GM12891 (cell line): ENCODE data around the gene PTPRT.
"Not testable (repeated sequence)": the region's sequence is repeated elsewhere in the genome, so short reads cannot be mapped to it uniquely, and the experiment has no call there.

Experiments
- PAX5 ChIP-seq: IDR thresholded peaks from 2 replicates; pipeline ENCODE4 v1.6.1; 2011; ENCODE audit warnings: low read length, moderate library complexity, mild to moderate bottlenecking; ENCODE audit not compliant: insufficient read depth, severe bottlenecking
- POLR2A ChIP-seq: IDR thresholded peaks from 2 replicates; pipeline ENCODE4 v1.6.1; 2011; ENCODE audit warnings: low read depth, low read length, control low read depth
- POLR2AphosphoS5 ChIP-seq: IDR thresholded peaks from 2 replicates; pipeline ENCODE4 v1.6.1; 2011; ENCODE audit warnings: low read depth, low read length, control low read depth
- POU2F2 ChIP-seq: IDR thresholded peaks from 2 replicates; pipeline ENCODE4 v1.6.1; 2011; ENCODE audit warnings: low read depth, mild to moderate bottlenecking, control low read depth, low read length, moderate library complexity
- TAF1 ChIP-seq: IDR thresholded peaks from 2 replicates; pipeline ENCODE4 v1.6.1; 2011; ENCODE audit warnings: low read depth, low read length, control low read depth

DNA sequence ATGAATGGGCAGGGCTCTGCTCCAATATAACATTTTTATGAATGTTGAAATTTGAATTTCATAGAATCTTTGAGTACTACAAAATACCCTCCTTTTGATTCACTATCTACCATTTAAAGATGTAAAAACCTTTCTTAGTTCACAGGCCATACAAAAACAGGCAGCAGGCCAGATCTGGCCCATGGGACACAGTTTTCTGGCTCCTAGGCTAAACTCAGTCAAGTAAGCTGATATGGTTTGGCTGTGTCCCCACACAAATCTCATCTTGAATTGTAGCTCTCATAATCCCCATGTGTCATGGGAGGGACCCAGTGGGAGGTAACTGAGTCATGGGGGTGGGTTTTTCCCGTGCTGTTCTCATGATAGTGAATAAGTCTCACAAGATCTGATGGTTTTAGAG, 25.0 kb downstream of the PTPRT start:
- TF ChIP-seq POLR2A, POLR2AphosphoS5, TAF1, PAX5, POU2F2: not testable (repeated sequence)
